HG03108 (cell line): Measurements from ENCODE around the gene LYSMD2.
"Not testable (repeated sequence)": the region's sequence is repeated elsewhere in the genome, so short reads cannot be mapped to it uniquely, and the experiment has no call there.

Source experiments
- ATAC-seq: cut with Tn5 transposase; IDR thresholded peaks from one replicate; pipeline ENCODE4 v1.9.1; 2021; ENCODE audit warnings: moderate library complexity; ENCODE audit not compliant: unreplicated experiment

The LYSMD2 gene, protein sequence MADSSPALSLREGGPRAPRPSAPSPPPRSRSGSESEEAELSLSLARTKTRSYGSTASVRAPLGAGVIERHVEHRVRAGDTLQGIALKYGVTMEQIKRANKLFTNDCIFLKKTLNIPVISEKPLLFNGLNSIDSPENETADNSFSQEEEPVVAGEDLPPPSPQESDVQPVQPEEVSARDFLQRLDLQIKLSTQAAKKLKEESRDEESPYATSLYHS

DNA sequence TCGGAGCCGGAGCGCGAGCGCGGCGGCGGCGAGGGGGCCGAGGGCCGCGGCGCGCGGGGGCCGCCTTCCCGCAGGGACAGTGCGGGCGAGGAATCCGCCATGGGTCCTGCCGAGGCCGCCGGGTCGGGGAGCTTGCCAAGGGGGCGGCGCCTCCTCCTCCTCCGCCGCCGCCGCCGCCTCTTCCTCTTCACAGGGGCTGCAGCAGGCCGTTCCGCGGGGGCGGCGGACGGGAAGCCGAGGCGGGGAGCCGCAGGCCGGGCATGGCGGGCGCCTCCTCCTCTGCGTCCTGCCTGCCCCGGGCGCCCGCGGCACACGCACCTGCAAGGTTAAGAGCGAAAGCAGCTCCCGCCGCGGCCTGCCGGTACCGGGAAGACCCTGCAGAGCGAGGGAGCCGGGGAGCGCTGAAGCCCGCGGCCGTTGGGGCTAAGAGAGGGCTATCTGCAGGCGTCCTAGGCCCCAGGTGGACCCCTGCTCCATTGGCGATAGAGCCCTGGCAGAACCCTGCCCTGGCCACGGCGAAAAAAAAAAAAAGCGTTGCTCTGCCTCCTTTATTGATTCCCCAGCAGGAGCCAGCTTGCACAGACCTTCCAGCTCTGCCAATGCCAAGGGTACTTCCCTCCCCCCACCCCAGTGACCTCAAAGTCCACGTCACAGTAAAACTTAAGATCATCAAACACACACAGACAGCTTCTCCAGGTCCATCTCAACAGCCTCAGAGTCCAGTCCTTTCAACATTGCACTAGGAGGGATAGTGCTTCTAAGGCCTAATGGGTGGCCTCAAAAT lies at the start of gene LYSMD2:
Gene LYSMD2 (minus strand): TSS at position 134 of the 784 bp plus-strand sequence. CDS start 33 bp downstream, at position 101.
- ATAC-seq = peak; percentile 40

DNA sequence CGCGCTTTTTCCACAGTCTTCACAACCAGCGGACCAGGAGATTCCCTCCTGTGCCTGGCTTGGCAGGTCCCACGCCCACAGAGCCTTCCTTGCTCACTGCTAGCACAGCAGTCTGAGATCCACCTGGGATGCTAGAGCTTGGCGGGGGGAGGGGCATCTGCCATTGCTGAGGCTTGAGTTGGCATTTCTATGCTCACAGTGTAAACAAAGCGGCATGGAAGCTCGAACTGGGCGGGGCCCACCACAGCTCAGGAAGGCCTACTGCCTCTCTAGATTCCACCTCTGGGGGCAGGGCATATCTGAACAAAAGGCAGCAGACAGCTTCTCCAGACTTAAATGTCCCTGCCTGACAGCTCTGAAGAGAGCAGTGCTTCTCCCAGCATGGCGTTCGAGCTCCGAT lies 49.7 kb upstream of the LYSMD2 start:
- not testable (repeated sequence) for ATAC-seq

DNA sequence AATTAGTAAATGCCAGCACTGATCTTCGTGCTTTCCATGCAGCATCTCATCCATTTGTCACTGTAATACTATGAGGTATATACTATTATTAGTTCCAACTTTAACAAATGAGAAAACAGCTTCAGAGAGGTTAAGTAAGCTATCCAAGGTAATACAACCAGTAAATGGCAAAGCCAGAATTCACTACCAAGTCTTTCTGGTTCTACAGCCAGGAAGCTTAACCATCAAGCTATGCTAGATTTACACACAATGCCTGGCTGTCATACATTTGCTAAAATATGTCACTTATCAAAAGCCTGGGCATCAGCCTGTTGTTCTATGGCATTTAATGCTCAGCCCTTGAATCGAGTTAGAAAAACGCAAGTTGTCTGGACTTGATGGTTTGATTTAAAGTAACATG lies 46.5 kb upstream of the LYSMD2 start:
- ATAC-seq = no peak

DNA sequence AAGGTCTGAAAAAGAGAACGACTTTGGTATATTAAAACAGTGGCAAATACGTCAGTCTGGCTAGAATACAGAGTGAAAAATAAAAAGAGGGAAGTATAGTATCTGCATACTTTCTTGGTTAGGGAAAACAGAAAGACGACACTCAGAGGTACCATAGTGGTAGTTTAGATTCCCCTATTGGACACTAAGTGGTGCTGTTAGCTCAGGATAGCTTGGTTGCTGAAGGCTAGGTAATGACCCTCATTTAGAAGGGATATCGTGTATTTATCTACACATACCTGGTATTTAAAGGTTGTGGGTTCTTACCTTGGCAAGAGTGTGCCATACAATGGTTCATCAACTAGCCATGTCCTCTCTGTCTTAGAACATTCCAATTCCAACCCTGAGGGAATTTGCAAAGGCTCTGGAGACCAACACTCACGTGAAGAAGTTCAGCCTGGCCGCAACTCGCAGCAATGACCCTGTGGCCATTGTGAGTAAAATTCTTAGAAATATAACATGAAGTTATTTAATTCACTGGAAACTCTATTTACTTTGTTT lies 45.0 kb upstream of the LYSMD2 start:
- no peak for ATAC-seq

DNA sequence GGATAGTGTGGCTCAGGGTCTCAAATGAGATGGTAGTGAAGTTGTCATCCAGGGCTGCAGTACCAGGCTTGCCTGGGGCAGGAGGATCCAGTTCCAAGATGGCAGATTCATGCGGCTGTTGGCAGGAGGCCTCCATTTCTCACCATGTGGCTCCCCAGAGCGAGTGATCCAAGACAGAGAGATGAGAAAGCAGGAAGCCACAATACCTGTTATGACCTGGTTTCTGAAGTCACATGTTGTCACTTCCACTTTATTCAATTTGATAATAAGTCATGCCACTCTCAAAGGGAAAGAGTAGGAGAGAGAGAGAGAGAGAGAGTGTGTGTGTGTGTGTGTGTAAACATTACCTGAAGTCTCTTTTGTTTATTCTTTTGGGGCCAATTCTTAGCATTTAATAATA lies 44.1 kb upstream of the LYSMD2 start:
- no peak for ATAC-seq

DNA sequence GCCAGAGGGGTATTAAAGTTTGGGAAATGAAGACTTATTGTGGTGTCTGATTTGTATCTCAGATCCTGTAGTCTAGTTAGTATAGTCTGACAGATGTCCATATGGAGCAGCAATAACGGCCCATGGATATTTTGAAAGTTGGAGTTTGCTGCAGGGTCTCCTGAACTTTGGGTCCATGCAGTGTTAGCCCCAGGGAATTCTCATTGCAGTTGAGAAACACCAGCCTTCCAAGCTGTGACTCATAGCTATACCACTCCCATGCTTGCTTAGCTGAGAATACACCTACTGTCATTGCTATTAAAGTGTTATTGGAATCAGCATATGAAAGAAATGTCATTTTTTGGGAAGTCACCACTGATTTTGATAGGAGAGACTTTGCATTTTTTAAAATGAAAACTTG lies 43.2 kb upstream of the LYSMD2 start:
- no peak for ATAC-seq

DNA sequence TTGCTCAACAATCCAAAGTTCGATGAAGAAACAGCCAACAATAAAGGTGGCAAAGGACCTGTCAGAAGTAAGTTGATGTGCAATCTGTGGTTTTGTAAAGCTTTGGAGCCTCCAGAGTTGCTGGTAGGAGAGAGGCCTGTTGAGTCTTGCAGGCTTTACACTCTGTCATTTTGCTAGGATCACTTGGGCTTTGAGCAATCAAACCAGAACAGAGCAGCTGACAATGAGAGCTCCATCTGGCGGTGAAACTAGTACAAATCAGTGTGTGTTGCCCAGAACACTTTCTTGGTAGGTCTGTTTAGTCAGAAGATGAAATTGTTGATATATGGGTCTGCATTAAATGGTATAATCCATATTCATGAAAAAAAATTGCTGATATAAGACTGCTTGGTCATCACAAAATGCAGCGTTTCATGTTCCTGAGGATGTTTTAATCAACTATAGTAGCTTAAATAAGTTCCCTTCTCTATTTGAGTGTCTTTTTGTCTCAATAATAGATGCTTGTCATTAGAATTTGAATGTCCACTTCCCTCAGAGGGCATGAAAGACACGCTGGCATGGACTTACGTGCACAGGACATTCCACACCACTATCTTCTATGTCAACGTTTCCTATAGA lies 39.6 kb upstream of the LYSMD2 start:
- no peak for ATAC-seq

DNA sequence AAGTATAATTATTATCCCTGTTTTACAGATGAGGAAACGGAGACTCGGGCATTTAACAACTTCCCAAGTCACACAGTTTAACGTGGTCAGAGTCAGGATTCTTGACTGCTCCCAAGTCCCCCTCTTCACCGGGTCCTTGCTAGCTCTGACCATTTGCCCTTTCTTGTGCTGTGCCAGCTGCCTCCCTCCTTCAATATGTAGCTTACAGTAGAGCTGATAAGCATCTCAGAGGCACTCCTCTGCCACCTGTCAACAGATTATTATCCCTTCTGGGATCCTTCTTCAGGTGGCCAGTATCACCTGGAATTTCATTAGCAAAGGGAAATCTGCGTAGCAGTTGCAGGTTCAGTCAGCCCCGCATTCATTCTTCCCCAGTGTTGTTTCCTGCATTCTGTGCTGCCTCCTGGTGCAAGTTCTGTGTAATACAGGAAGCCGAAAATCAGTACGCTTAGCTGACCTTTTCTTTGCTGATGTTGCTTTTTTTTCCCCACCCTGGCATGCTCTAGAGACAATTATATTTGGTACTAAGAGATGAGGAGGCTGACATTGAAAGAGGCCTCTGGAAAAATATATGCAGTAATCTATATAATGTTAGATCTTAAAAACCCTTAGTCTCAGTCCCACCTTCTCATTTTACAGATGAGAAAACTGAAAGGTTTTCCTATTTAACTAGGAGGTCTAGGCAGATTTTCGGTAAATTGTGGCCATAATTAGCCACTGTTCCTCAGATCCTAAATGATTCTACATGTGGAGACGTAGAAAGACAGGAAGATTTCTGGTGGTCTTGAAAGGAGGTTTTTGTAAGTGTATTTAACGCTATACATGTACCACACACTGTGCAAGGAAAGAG lies 38.7 kb upstream of the LYSMD2 start:
- ATAC-seq = no peak

DNA sequence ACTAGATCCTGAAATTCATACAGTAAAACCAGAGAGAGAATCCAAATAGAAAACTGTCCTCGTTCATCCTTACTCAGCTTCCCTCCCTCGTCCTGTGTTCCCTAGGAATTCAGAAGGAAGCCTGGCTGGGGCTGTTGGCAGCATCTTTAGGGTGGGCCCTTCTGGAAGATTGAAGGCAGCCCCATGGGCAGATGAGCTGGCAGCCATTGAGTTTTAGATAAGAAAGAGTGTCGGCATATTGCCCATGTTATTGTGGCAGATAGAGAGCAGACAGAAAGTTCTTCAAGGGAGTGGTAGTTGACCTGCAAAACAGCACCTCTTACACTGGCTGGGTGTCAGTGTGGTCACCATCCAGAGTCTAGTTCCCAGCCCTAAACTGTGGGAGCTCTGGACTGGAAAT lies 37.5 kb upstream of the LYSMD2 start:
- ATAC-seq = no peak

DNA sequence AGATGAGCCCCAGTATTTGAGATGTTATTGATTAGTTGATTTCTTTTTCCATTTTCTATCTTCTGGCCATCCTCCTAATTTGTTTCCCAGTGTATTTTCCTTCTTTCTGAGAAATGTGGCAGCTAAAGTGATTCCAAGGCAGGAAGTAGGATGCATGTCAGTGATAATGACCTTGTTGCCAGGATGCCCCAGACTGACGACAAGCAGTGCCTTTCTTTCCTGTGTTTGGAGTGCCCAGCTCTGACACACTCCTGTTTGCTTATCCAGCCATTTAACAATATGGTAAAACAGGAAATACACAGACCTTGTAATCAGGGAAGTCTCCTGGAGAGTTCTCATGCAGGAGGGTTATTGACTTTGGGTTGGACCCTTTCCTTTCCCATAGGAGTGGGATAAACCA lies 34.3 kb upstream of the LYSMD2 start:
- no peak for ATAC-seq

DNA sequence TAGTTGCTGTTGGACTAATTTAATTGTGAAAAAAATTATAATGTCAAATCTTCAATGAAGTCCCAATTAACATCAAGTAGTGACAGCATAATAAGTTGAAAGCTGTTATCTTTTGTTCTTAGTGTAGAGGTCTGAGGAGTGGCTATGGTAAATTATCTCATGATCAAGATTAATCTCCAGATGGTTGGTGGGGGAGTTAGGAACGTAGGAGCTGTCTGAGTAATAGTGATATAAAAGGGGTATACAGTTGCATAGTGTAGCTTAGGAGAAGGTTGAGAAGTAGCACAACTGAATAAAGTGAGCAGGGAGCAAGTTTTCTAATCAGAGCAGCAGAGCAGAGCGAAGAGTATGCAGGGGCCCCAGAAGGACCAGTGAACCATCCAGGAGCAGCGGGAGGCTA lies 33.4 kb upstream of the LYSMD2 start:
- no peak for ATAC-seq

DNA sequence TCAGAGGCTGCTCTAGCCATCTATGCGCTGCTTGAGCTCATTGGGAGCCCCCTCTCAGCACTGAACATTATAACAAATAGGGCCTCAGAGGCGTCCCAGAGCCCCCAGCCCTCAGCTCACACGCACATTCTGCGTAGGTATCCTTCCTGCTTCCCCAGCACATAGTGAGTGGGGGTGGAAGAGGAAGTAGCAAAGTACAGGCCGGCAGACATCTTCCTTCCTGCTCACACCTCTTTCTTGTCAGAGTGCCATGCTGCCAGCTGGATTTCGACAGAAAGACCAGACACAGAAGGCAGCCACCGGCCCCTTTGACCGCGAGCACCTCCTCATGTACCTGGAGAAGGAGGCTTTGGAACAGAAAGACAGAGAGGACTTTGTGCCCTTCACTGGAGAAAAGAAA lies 30.6 kb upstream of the LYSMD2 start:
- no peak for ATAC-seq

DNA sequence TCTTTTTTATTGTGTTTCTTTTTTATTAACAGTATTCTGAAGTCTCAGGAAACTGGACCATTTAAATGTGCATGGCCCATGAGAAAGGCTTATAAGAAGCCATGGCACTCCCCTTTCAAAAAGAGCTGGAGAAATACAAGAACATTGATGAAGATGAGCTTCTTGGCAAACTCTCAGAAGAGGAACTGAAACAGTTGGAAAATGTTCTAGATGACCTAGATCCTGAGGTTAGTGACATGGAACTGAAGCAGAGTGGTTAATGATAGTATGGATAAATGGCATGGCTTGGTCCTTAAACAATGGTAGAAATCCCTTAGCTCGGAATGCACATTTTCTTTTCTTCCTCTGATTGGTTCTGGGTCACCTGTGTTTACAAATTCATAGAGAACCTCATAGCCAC lies 28.9 kb upstream of the LYSMD2 start:
- no peak for ATAC-seq

DNA sequence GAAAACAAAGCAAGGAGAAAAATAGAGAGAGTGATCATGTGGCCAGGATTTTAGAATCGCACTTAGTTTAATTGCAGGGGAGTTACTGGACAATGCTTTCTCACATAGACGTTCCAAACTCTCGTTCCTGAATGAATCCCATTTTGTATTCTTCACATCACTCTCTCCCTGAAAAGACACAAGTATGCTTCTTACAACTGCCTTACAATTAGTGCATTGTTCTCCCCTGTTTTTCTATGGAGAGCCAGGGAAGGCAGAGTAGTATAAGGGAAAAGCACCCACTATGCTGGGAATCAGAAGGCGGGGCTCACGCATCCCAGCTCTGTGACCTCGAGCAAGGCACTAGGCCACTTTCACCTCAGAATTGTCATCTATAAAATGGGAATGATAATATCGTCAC lies 28.3 kb upstream of the LYSMD2 start:
- no peak for ATAC-seq

DNA sequence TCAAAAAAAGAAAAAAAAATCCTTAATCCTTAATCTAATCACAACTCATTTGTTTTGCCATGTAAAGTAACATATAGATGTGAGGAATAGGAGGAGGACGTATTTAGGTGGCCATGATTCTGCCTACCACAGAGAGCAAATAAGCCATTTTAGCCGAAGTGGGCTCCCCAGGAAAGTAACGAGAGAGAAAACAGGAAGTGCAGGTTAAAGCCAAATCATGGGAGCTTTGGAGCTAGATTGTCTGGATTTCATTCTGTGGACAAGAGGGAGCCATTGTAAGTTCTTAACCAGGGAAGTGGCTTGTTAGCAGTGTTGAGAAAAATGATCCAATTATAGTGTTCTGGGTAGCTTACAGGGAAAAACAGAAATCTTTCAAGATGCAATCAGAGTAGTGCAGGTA lies 23.4 kb upstream of the LYSMD2 start:
- ATAC-seq = no peak

DNA sequence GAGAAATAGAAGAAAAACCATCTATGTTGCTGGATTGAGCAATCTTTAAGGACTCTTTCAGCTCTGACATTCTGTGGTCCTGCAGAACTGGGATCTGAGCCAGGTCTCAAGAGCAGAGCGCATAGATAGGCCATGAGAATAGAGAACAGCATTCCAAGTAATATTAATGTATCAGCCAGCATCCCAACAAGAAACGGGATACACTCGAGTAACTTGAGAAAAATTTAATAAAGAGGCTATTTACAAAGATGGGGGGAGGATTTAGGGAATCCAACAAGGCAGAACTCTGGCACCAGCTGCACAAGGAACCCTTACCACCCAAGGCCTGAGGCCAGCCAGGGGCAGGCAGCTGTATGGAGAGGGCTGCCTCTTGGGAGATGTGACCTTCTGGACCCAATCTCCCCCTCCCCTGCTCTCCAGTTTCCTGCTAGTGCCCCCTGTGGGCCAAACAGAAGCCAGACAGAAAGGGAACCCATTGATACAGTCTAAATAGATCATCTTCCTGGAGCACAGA lies 22.2 kb upstream of the LYSMD2 start:
- no peak for ATAC-seq

DNA sequence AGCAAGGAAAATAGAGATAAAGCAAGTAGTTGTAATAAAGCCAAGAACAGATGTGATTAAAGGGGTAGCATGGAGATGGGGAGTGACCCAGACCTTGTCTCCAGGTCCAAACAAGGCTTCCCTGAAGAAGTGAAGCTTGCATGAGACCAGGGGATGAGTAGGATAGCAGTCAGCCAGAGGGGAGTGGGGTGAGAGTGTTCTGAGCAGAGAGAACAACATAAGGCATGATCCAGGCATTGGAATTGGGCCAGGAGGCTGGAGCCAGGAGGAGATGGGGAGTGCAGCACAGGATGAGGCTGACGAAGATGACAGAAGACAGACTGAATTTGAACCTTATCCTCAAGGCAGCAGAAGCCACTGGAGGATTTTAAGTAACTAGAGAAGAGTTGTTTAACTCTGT lies 21.2 kb upstream of the LYSMD2 start:
- no peak for ATAC-seq

DNA sequence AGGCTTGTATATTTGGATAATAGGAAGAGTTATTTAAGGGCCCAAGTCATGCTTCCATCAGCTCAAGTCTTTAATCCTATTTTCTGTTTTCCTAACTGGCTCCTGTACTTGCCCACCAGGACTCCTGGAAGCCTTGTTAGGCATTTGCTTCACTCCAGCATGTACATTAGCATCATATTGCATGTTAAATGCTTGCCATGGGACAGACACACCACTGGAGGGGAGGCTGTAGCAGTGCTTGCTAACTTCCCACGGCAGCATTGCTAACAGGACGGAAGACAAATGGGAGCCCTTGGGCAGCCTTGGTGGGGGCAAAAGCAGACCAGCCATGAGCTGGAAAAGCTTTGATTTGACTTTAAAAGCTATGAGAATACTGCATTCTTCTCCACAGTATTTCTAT lies 20.0 kb upstream of the LYSMD2 start:
- no peak for ATAC-seq

DNA sequence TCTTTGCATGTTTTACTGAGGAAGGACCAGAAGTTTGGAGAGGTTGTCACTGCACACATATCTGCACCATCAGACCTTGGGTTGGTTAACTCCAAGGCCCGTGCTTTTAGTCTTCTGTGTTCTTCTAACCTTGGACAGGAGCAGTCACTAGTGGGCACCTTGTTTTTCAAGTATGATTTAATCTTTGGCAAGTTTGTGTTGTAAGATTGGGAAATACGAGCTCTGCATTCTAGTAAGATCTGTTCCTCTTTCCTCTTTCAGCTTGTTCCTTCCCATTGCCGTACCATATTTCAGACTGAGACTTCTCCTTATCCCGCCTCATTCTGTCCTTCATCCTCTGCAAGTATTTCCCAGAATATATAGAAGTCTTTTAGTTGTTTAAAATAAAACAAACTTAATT lies 19.0 kb upstream of the LYSMD2 start:
- ATAC-seq = no peak

DNA sequence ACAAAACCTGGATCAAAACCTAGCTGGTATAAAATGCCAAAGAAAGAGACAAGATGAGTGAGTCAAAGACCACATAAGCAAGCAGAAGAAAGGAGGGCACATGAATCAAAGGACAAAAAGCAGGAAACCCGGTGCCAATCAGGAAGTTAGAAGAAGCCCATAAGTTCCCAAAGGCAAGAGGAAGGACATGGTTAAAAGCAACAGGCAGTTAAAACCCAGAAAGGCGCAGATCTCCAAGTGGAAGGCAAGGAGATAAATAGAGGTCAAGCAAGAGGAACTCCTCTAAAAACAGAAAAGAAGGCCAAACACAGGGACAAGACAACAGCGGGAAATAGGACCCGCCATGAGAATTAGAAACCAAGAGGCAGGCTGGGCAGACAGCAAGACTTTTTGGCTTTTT lies 18.3 kb upstream of the LYSMD2 start:
- no peak for ATAC-seq

DNA sequence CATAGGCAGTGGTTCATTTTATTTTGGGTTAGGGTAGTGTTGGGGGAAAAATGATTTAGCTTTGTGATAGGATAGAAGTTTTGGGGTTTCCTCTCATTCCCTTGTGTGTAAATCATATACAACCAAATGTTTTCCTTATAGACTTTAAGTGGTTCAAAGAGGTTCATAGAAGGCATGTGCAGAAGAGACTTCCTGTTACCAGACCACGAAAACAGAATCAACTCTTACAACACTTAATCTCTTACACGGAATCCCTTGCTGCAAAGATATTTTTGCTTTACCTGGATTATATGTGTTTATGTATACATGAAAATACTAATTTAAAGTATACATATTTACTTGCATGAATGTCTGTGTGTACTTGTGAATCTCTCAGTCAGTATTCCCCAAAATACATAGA lies 16.8 kb upstream of the LYSMD2 start:
- no peak for ATAC-seq
